22Rv1 (cell line): ENCODE results near the gene GALK2.

Experiments used
- CTCF ChIP-seq: fragments of 450-650 bp; IDR thresholded peaks from 2 replicates; pipeline ENCODE4 v1.5.1; 2017; ENCODE audit warnings: mild to moderate bottlenecking
- ZFX ChIP-seq: fragments of 450-650 bp; IDR thresholded peaks from 2 replicates; pipeline ENCODE4 v1.6.1; 2017; ENCODE audit warnings: antibody characterized with exemption, borderline replicate concordance

- no peak for TF ChIP-seq CTCF
- TF ChIP-seq ZFX: no peak
These were observed 12.1 kb downstream of the GALK2 start for GRCh38 chr15:49182128-49182527.
